GM23248 (cell line): ENCODE measurements around the gene CARD10.

Experiments used
- EZH2 ChIP-seq: fragments of 200-600 bp; sonication (generic); IDR thresholded peaks from 2 replicates; pipeline ENCODE4 v1.6.1; 2018; ENCODE audit warnings: antibody characterized with exemption, mild to moderate bottlenecking; ENCODE audit not compliant: insufficient read depth, poor library complexity, severe bottlenecking
- EZH2phosphoT487 ChIP-seq: fragments of 200-600 bp; sonication (generic); IDR thresholded peaks from 2 replicates; pipeline ENCODE4 v1.6.1; 2018; ENCODE audit warnings: antibody characterized with exemption, moderate library complexity, mild to moderate bottlenecking, low read depth; ENCODE audit not compliant: insufficient read depth

DNA sequence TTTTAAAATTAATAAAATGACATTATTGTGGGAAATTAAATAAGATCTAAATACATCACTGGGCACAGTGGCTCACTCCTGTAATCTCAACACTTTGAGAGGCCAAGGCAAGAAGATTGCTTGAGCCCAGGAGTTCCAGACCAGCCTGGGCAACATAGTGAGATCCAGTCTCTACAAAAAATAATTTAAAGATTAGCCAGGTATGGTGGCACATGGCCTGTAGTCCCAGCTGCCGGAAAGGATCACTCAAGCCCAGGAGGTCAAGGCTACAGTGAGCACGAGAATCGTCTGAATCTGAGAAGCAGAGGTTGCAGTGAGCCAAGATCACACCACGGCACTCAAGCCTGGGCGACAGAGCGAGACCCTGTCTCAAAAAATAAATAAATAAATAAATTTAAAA lies 15.9 kb upstream of the CARD10 start:
- TF ChIP-seq EZH2phosphoT487 = no peak
- TF ChIP-seq EZH2 = no peak
